Measurements from ENCODE around the gene CDCA7. TPM values are rescaled to one million over a fixed set of nuclear protein-coding genes. Genes with fewer than 3 reads are reported as not detected.
"Not testable (repeated sequence)": the region's sequence is repeated elsewhere in the genome, so short reads cannot be mapped to it uniquely, and the experiment has no call there.

The CDCA7 gene
- total RNA-seq, 1 donor from 2014 or later, result 7.1 TPM

- Mint-ChIP-seq H3K9me3 (ENCODE audit: unreplicated experiment) (no peaks in the 10 kb centered on the region), H3K4me3 (ENCODE audit: unreplicated experiment) (no peak overlapping the region), H3K4me1 (ENCODE audit: unreplicated experiment) (peaks cover 4% of the 10 kb centered on the region), H3K27ac (ENCODE audit: unreplicated experiment) (no peak overlapping the region), H3K27me3 (ENCODE audit: unreplicated experiment) (no peaks in the 10 kb centered on the region), H3K36me3 (ENCODE audit: unreplicated experiment) (no peaks in the 10 kb centered on the region)
- no peak for DNase-seq (ENCODE audit: extremely low spot score, unreplicated experiment)
- TF ChIP-seq, protein P1, sequence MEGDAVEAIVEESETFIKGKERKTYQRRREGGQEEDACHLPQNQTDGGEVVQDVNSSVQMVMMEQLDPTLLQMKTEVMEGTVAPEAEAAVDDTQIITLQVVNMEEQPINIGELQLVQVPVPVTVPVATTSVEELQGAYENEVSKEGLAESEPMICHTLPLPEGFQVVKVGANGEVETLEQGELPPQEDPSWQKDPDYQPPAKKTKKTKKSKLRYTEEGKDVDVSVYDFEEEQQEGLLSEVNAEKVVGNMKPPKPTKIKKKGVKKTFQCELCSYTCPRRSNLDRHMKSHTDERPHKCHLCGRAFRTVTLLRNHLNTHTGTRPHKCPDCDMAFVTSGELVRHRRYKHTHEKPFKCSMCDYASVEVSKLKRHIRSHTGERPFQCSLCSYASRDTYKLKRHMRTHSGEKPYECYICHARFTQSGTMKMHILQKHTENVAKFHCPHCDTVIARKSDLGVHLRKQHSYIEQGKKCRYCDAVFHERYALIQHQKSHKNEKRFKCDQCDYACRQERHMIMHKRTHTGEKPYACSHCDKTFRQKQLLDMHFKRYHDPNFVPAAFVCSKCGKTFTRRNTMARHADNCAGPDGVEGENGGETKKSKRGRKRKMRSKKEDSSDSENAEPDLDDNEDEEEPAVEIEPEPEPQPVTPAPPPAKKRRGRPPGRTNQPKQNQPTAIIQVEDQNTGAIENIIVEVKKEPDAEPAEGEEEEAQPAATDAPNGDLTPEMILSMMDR (IDR thresholded peaks at IDR 0.05), result no peak
Measured at GRCh38 chr2:173374634-173375033, 20.0 kb downstream of the CDCA7 start.

GRCh38 chr2:173385534-173385933, 30.9 kb downstream of the CDCA7 start:
- H3K4me1 Mint-ChIP-seq (ENCODE audit: unreplicated experiment); H3K36me3 Mint-ChIP-seq (ENCODE audit: unreplicated experiment); H3K9me3 Mint-ChIP-seq (ENCODE audit: unreplicated experiment); H3K27me3 Mint-ChIP-seq (ENCODE audit: unreplicated experiment); H3K4me3 Mint-ChIP-seq (ENCODE audit: unreplicated experiment); DNase-seq (ENCODE audit: extremely low spot score, unreplicated experiment); H3K27ac Mint-ChIP-seq (ENCODE audit: unreplicated experiment): not testable (repeated sequence)

GRCh38 chr2:173386021-173386737, 31.5 kb downstream of the CDCA7 start:
- H3K27ac Mint-ChIP-seq (ENCODE audit: unreplicated experiment), result no peak overlapping the region
- no peaks in the 10 kb centered on the region for H3K36me3 Mint-ChIP-seq (ENCODE audit: unreplicated experiment)
- H3K9me3 Mint-ChIP-seq (ENCODE audit: unreplicated experiment), result no peaks in the 10 kb centered on the region
- no peaks in the 10 kb centered on the region for H3K4me1 Mint-ChIP-seq (ENCODE audit: unreplicated experiment)
- no peak for DNase-seq (ENCODE audit: extremely low spot score, unreplicated experiment)
- H3K4me3 Mint-ChIP-seq (ENCODE audit: unreplicated experiment), result no peak overlapping the region
- TF ChIP-seq, protein P1 (IDR thresholded peaks at IDR 0.05), result no peak
- no peaks in the 10 kb centered on the region for H3K27me3 Mint-ChIP-seq (ENCODE audit: unreplicated experiment)

DNA sequence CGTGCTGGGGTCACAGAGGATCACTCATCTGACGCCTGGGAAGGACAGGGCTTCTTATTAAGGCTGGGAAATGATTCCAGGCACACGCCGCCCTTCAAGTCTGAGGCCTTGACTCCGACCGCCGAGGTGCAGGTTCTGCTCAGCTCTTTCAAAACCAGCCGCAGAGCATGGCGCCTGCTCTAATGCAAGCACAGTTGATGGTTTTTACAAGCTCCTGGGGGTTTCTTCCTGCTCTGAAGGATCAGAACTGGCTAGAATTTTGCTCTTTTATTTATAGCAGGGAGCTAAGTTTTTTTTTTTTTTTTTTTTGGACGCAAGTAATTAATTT, 32.0 kb downstream of the CDCA7 start:
- Mint-ChIP-seq H3K27ac (ENCODE audit: unreplicated experiment) (no peak overlapping the region), H3K4me1 (ENCODE audit: unreplicated experiment) (no peaks in the 10 kb centered on the region), H3K27me3 (ENCODE audit: unreplicated experiment) (no peaks in the 10 kb centered on the region), H3K36me3 (ENCODE audit: unreplicated experiment) (no peaks in the 10 kb centered on the region), H3K9me3 (ENCODE audit: unreplicated experiment) (no peaks in the 10 kb centered on the region), H3K4me3 (ENCODE audit: unreplicated experiment) (no peak overlapping the region)
- TF ChIP-seq, protein P1 (IDR thresholded peaks at IDR 0.05), result no peak
- no peak for DNase-seq (ENCODE audit: extremely low spot score, unreplicated experiment)

- H3K9me3 Mint-ChIP-seq (ENCODE audit: unreplicated experiment), result no peaks in the 10 kb centered on the region
- no peaks in the 10 kb centered on the region for H3K4me1 Mint-ChIP-seq (ENCODE audit: unreplicated experiment)
- H3K36me3 Mint-ChIP-seq (ENCODE audit: unreplicated experiment), result no peaks in the 10 kb centered on the region
- DNase-seq (ENCODE audit: extremely low spot score, unreplicated experiment), result no peak
- H3K4me3 Mint-ChIP-seq (ENCODE audit: unreplicated experiment), result no peak overlapping the region
- H3K27ac Mint-ChIP-seq (ENCODE audit: unreplicated experiment), result no peak overlapping the region
- TF ChIP-seq, protein P1 (IDR thresholded peaks at IDR 0.05), result no peak
- no peaks in the 10 kb centered on the region for H3K27me3 Mint-ChIP-seq (ENCODE audit: unreplicated experiment)
Measured at GRCh38 chr2:173387079-173387478, 32.4 kb downstream of the CDCA7 start.

- TF ChIP-seq, protein P1 (IDR thresholded peaks at IDR 0.05), result no peak
- no peak overlapping the region for H3K4me3 Mint-ChIP-seq (ENCODE audit: unreplicated experiment)
- H3K9me3 Mint-ChIP-seq (ENCODE audit: unreplicated experiment), result no peaks in the 10 kb centered on the region
- H3K27me3 Mint-ChIP-seq (ENCODE audit: unreplicated experiment), result no peaks in the 10 kb centered on the region
- H3K27ac Mint-ChIP-seq (ENCODE audit: unreplicated experiment), result no peak overlapping the region
- DNase-seq (ENCODE audit: extremely low spot score, unreplicated experiment), result no peak
- no peaks in the 10 kb centered on the region for H3K36me3 Mint-ChIP-seq (ENCODE audit: unreplicated experiment)
- no peaks in the 10 kb centered on the region for H3K4me1 Mint-ChIP-seq (ENCODE audit: unreplicated experiment)
Measured at GRCh38 chr2:173387660-173388059, 33.0 kb downstream of the CDCA7 start.
